ENCODE data around the gene ANKRD63. TPM values are rescaled to one million over a fixed set of nuclear protein-coding genes. Genes with fewer than 3 reads are reported as not detected.

ANKRD63 gene
- total RNA-seq, 1 experiment from 2014 or later: 1.2 TPM

DNA sequence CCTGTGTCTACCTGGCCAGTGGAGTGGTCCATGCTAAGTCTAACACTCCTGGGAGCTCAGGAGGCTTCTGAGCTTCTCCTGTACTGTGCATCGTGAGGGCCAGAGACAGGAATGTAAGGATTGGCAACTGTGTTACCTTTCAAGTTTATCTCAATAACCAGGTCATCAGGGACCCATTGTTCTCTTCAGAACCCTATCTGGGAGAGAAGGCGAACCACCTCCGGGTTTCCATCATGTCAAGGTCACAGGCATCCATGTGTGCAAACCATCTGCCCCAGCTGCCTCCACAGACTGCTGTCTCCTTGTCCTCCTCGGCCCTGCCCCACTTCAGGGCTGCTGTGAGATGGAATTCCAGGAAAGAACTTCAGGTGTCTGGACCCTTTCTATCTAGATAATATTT lies 5.9 kb downstream of the ANKRD63 start:
- no peak for DNase-seq (ENCODE audit: low spot score)
- H3K27me3 Mint-ChIP-seq (ENCODE audit: low read depth): peaks cover 37% of the 10 kb centered on the region
- no peaks in the 10 kb centered on the region for H3K9me3 Mint-ChIP-seq
- no peaks in the 10 kb centered on the region for H3K36me3 Mint-ChIP-seq
- no peak for ATAC-seq
- TF ChIP-seq ATF1 (CRISPR knock-in tag; IDR thresholded peaks at IDR 0.05): no peak
- TF ChIP-seq NR2C2 (CRISPR knock-in tag; IDR thresholded peaks at IDR 0.05): no peak
- TF ChIP-seq ZNF121 (CRISPR knock-in tag; IDR thresholded peaks at IDR 0.05): no peak
- no peak for TF ChIP-seq TEAD1 (CRISPR knock-in tag; IDR thresholded peaks at IDR 0.05)
- no peak for TF ChIP-seq CBFB (CRISPR knock-in tag; IDR thresholded peaks at IDR 0.05; ENCODE audit: low read depth)
- TF ChIP-seq CREB1 (CRISPR knock-in tag; IDR thresholded peaks at IDR 0.05): no peak
- TF ChIP-seq AR (CRISPR knock-in tag; IDR thresholded peaks at IDR 0.05): no peak
- TF ChIP-seq SP1 (CRISPR knock-in tag; conservative IDR thresholded peaks at IDR 0.05): no peak
- no peak for TF ChIP-seq NFATC4 (CRISPR knock-in tag; IDR thresholded peaks at IDR 0.05)
- ChIA-PET CTCF (interaction anchor here (1.2 to 12.1 kb wide), 5 partner anchors 28 to 60 kb away, joined by 3 to 690 read pairs (median 181); partner anchors contain the start of genes CCDC9B, INAFM2 and PLCB2), POLR2A (interaction anchor here (0.5 kb wide), 1 partner anchor 10 kb away, joined by 3 read pairs; no protein-coding TSS in a partner anchor)
- peaks cover 39% of the 10 kb centered on the region for H3K4me1 Mint-ChIP-seq
- no peak overlapping the region for H3K27ac Mint-ChIP-seq
- H3K4me3 Mint-ChIP-seq: no peak overlapping the region

- Mint-ChIP-seq H3K27me3 (ENCODE audit: low read depth) (peaks cover 30% of the 10 kb centered on the region), H3K4me3 (no peak overlapping the region), H3K36me3 (no peaks in the 10 kb centered on the region), H3K27ac (no peak overlapping the region), H3K9me3 (no peaks in the 10 kb centered on the region), H3K4me1 (peaks cover 36% of the 10 kb centered on the region)
- ChIA-PET POLR2A (interaction anchor here (0.8 kb wide), 1 partner anchor 39 kb away, joined by 5 read pairs; no protein-coding TSS in a partner anchor), CTCF (interaction anchor here (1.2 to 12.1 kb wide), 5 partner anchors 24 to 62 kb away, joined by 3 to 690 read pairs (median 224); partner anchors contain the start of genes CCDC9B, INAFM2 and PLCB2)
- no peak for DNase-seq (ENCODE audit: low spot score)
- ATAC-seq: no peak
- TF ChIP-seq AR (CRISPR knock-in tag; IDR thresholded peaks at IDR 0.05): no peak
- no peak for TF ChIP-seq FOXK1 (CRISPR knock-in tag; IDR thresholded peaks at IDR 0.05)
- no peak for TF ChIP-seq PRRX2 (CRISPR knock-in tag; IDR thresholded peaks at IDR 0.05)
- TF ChIP-seq FOXJ3 (CRISPR knock-in tag; IDR thresholded peaks at IDR 0.05; ENCODE audit: borderline replicate concordance): no peak
- TF ChIP-seq NR1H2 (CRISPR knock-in tag; IDR thresholded peaks at IDR 0.05): no peak
- TF ChIP-seq, protein P1, sequence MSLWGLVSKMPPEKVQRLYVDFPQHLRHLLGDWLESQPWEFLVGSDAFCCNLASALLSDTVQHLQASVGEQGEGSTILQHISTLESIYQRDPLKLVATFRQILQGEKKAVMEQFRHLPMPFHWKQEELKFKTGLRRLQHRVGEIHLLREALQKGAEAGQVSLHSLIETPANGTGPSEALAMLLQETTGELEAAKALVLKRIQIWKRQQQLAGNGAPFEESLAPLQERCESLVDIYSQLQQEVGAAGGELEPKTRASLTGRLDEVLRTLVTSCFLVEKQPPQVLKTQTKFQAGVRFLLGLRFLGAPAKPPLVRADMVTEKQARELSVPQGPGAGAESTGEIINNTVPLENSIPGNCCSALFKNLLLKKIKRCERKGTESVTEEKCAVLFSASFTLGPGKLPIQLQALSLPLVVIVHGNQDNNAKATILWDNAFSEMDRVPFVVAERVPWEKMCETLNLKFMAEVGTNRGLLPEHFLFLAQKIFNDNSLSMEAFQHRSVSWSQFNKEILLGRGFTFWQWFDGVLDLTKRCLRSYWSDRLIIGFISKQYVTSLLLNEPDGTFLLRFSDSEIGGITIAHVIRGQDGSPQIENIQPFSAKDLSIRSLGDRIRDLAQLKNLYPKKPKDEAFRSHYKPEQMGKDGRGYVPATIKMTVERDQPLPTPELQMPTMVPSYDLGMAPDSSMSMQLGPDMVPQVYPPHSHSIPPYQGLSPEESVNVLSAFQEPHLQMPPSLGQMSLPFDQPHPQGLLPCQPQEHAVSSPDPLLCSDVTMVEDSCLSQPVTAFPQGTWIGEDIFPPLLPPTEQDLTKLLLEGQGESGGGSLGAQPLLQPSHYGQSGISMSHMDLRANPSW (CRISPR knock-in tag; conservative IDR thresholded peaks at IDR 0.05; ENCODE audit: low read depth): no peak
- TF ChIP-seq ETV6 (CRISPR knock-in tag; IDR thresholded peaks at IDR 0.05): no peak
- TF ChIP-seq ATF1 (CRISPR knock-in tag; IDR thresholded peaks at IDR 0.05): no peak
- TF ChIP-seq EMX1 (CRISPR knock-in tag; IDR thresholded peaks at IDR 0.05): no peak
- TF ChIP-seq CREB1 (CRISPR knock-in tag; IDR thresholded peaks at IDR 0.05): no peak
- TF ChIP-seq ZBTB43 (CRISPR knock-in tag; IDR thresholded peaks at IDR 0.05): no peak
- TF ChIP-seq, protein P2, sequence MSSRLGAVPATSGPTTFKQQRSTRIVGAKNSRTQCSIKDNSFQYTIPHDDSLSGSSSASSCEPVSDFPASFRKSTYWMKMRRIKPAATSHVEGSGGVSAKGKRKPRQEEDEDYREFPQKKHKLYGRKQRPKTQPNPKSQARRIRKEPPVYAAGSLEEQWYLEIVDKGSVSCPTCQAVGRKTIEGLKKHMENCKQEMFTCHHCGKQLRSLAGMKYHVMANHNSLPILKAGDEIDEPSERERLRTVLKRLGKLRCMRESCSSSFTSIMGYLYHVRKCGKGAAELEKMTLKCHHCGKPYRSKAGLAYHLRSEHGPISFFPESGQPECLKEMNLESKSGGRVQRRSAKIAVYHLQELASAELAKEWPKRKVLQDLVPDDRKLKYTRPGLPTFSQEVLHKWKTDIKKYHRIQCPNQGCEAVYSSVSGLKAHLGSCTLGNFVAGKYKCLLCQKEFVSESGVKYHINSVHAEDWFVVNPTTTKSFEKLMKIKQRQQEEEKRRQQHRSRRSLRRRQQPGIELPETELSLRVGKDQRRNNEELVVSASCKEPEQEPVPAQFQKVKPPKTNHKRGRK (CRISPR knock-in tag; IDR thresholded peaks at IDR 0.05; ENCODE audit: borderline replicate concordance): no peak
- no peak for TF ChIP-seq ATF2 (CRISPR knock-in tag; IDR thresholded peaks at IDR 0.05; ENCODE audit: borderline replicate concordance, low read depth)
- TF ChIP-seq CREM (CRISPR knock-in tag; IDR thresholded peaks at IDR 0.05): no peak
- TF ChIP-seq ZNF396 (CRISPR knock-in tag; IDR thresholded peaks at IDR 0.05; ENCODE audit: borderline replicate concordance): no peak
- TF ChIP-seq MXD4 (CRISPR knock-in tag; IDR thresholded peaks at IDR 0.05; ENCODE audit: borderline replicate concordance): no peak
Observed at GRCh38 chr15:40275954-40276353, 6.9 kb downstream of the ANKRD63 start.
